ENCODE measurements around the gene MARVELD1. TPM values are rescaled to one million over a fixed set of nuclear protein-coding genes. Genes with fewer than 3 reads are reported as not detected.

MARVELD1 gene
- total RNA-seq, 1 donor from 2014 or later: 12.2 TPM

DNA sequence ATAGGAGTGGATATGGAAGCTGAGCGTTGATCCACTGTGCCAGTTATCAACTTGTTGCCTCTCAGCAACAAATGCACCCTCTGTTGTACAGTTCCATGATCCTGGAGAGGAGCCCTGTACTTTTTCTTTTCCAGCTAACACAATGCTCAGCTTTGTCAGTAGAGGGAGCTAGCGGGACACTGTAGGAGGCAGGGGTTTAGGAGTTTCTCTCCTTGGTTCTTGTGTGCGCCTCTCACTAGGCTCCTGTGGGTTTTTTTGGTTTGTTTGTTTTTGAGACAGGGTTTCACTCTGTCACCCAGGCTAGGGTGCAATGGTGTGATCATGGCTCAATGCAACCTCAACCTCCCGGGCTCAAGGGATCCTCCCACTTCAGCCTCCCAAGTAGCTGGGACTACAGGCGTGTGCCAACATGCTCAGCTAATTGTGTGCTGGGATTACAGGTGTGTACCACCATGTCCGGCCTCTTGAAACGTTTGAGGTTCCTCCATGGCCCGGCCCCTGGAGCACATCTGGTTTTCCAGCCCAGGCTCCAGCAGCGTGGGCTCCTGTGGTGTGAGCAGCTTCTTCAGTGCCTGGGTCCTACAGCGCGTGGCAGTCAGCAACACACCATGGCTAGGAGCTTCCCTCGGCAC lies 12.0 kb upstream of the MARVELD1 start:
- peak; percentile 41 for DNase-seq
- Mint-ChIP-seq H3K27me3 (ENCODE audit: unreplicated experiment) (no peaks in the 10 kb centered on the region), H3K4me3 (ENCODE audit: unreplicated experiment) (no peak overlapping the region), H3K9me3 (ENCODE audit: unreplicated experiment) (peaks cover 6% of the 10 kb centered on the region), H3K27ac (ENCODE audit: unreplicated experiment) (no peak overlapping the region), H3K36me3 (ENCODE audit: unreplicated experiment) (no peaks in the 10 kb centered on the region), H3K4me1 (ENCODE audit: low read depth, unreplicated experiment) (peaks cover 22% of the 10 kb centered on the region)
- TF ChIP-seq, protein P1, sequence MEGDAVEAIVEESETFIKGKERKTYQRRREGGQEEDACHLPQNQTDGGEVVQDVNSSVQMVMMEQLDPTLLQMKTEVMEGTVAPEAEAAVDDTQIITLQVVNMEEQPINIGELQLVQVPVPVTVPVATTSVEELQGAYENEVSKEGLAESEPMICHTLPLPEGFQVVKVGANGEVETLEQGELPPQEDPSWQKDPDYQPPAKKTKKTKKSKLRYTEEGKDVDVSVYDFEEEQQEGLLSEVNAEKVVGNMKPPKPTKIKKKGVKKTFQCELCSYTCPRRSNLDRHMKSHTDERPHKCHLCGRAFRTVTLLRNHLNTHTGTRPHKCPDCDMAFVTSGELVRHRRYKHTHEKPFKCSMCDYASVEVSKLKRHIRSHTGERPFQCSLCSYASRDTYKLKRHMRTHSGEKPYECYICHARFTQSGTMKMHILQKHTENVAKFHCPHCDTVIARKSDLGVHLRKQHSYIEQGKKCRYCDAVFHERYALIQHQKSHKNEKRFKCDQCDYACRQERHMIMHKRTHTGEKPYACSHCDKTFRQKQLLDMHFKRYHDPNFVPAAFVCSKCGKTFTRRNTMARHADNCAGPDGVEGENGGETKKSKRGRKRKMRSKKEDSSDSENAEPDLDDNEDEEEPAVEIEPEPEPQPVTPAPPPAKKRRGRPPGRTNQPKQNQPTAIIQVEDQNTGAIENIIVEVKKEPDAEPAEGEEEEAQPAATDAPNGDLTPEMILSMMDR (IDR thresholded peaks at IDR 0.05; ENCODE audit: partially characterized antibody, unreplicated experiment): peak; percentile 64

DNA sequence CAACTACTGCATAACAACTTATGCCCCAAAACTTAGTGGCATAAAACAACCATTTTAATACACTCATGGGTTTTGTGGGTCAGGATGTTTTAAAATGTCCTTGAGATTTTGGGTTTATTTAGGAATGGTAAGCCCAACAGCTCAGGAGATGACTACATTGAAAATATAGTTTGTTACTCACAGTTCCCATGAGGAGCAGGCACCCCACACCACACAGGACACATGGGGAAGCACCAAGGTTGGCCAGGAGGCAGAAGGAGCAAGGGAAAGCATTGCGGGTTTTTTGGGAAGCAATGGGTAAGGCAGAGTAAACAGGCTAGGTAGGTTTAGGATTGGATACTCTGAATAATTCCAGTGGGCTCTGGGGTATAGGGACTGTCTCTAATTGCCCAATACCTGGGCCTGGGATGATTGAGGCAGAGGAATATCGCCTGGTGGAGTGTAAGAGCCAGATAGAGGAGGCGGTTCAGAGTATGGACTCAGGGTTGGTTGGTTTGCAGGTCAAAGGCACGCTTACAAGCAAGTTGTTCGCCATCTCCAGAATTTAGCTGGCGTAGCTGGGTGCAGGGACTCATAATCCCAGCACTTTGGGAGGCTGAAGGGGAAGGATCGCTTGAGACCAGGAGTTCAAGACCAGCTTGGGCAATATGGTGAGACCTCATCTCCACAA lies 10.0 kb upstream of the MARVELD1 start:
- H3K36me3 Mint-ChIP-seq (ENCODE audit: unreplicated experiment): no peaks in the 10 kb centered on the region
- TF ChIP-seq, protein P1 (IDR thresholded peaks at IDR 0.05; ENCODE audit: partially characterized antibody, unreplicated experiment): no peak
- peaks cover 15% of the 10 kb centered on the region for H3K4me1 Mint-ChIP-seq (ENCODE audit: low read depth, unreplicated experiment)
- H3K9me3 Mint-ChIP-seq (ENCODE audit: unreplicated experiment): peaks cover 3% of the 10 kb centered on the region
- H3K27ac Mint-ChIP-seq (ENCODE audit: unreplicated experiment): no peak overlapping the region
- H3K27me3 Mint-ChIP-seq (ENCODE audit: unreplicated experiment): no peaks in the 10 kb centered on the region
- no peak overlapping the region for H3K4me3 Mint-ChIP-seq (ENCODE audit: unreplicated experiment)
- DNase-seq: no peak

DNA sequence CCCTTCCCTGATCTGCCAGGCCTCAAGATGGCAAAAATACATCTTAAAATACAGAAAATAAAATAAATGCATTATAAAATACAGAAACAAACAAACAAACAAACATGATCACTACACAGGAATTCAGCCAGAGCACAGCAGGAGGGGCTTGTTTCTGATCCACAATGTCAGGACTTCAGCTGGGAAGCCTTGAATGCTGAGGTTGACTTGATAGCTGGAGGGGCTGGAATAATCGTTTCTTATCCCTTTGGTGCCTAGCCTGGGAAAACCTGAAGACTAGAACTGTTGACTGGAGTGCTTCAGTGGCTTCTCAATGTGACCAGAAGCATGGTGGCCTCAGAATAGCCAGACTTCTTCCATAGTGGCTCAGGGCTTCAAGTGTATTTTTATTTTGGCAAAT lies 9.2 kb upstream of the MARVELD1 start:
- H3K36me3 Mint-ChIP-seq (ENCODE audit: unreplicated experiment): no peaks in the 10 kb centered on the region
- TF ChIP-seq, protein P1 (IDR thresholded peaks at IDR 0.05; ENCODE audit: partially characterized antibody, unreplicated experiment): no peak
- no peak overlapping the region for H3K4me3 Mint-ChIP-seq (ENCODE audit: unreplicated experiment)
- peaks cover 13% of the 10 kb centered on the region for H3K4me1 Mint-ChIP-seq (ENCODE audit: low read depth, unreplicated experiment)
- H3K9me3 Mint-ChIP-seq (ENCODE audit: unreplicated experiment): peaks cover 3% of the 10 kb centered on the region
- H3K27me3 Mint-ChIP-seq (ENCODE audit: unreplicated experiment): no peaks in the 10 kb centered on the region
- no peak overlapping the region for H3K27ac Mint-ChIP-seq (ENCODE audit: unreplicated experiment)
- DNase-seq: no peak

DNA sequence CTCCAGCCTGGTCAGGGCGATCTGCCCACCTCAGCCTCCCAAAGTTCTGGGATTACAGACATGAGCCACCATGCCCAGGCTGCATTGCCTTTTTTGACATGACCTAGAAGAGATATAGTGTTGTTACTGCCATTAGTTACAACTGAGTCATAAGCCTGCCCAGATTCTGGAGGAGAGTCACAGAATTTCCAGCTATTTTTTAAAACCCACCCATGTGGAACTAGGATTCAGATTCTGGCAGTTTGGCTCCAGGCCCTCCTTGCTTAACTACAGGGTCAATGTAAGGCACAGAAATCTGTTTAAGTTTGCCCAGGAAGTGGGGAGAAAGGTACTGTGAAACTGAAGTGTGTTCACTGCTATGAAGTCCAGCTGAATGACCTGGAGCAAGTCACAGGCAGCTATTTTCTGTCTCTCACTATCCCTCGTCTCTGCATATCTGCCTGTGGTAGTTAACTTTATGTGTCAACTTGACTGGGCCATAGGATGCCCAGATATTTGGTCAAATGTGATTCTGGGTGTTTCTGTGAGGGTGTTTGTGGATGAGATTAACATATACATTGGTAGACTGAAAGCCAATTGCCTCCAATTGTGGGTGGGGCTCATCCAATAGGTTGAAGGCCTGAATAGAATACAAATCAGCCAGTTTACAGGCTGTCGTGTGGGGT lies 8.4 kb upstream of the MARVELD1 start:
- no peaks in the 10 kb centered on the region for H3K36me3 Mint-ChIP-seq (ENCODE audit: unreplicated experiment)

More for the DNA sequence above, 8.4 kb upstream of the MARVELD1 start:
- TF ChIP-seq, protein P1 (IDR thresholded peaks at IDR 0.05; ENCODE audit: partially characterized antibody, unreplicated experiment): no peak
- H3K9me3 Mint-ChIP-seq (ENCODE audit: unreplicated experiment): peaks cover 3% of the 10 kb centered on the region
- H3K27me3 Mint-ChIP-seq (ENCODE audit: unreplicated experiment): no peaks in the 10 kb centered on the region
- no peak overlapping the region for H3K4me3 Mint-ChIP-seq (ENCODE audit: unreplicated experiment)
- peaks cover 9% of the 10 kb centered on the region for H3K4me1 Mint-ChIP-seq (ENCODE audit: low read depth, unreplicated experiment)
- no peak for DNase-seq
- H3K27ac Mint-ChIP-seq (ENCODE audit: unreplicated experiment): no peak overlapping the region
